HepG2 (cell line): ENCODE measurements around the gene TMEM219. TPM values are rescaled to one million over a fixed set of nuclear protein-coding genes. Genes with fewer than 3 reads are reported as not detected.

Source experiments
- ATF3 ChIP-seq: sonication (generic); formaldehyde crosslinking; IDR thresholded peaks from 2 replicates; pipeline ENCODE4 v1.4.0; 2020; ENCODE audit warnings: missing genetic modification reagents
- BHLHE40 ChIP-seq: IDR thresholded peaks from 2 replicates; pipeline ENCODE4 v1.6.1; 2011; ENCODE audit warnings: low read length, improper control_type of control experiment
- BORCS8-MEF2B ChIP-seq: sonication (generic); formaldehyde crosslinking; IDR thresholded peaks from 2 replicates; pipeline ENCODE4 v1.8.0; 2022; ENCODE audit warnings: mild to moderate bottlenecking, missing genetic modification reagents
- E2F1 ChIP-seq: sonication (generic); formaldehyde crosslinking; IDR thresholded peaks from 2 replicates; pipeline ENCODE4 v1.5.0; 2020; ENCODE audit warnings: missing genetic modification reagents
- GATAD1 ChIP-seq: IDR thresholded peaks from 2 replicates; pipeline ENCODE4 v1.6.1; 2016; ENCODE audit warnings: missing genetic modification reagents, missing compliant biosample characterization
- GZF1 ChIP-seq: sonication (generic); formaldehyde crosslinking; IDR thresholded peaks from 2 replicates; pipeline ENCODE4 v1.5.1; 2020; ENCODE audit warnings: mild to moderate bottlenecking, missing genetic modification reagents
- HOXA3 ChIP-seq: sonication (generic); formaldehyde crosslinking; IDR thresholded peaks from 2 replicates; pipeline ENCODE4 v1.5.0; 2020; ENCODE audit warnings: missing genetic modification reagents
- KAT2B ChIP-seq: fragments of 150-350 bp; IDR thresholded peaks from 2 replicates; pipeline ENCODE4 v1.6.1; 2014; ENCODE audit warnings: low read depth, low read length, borderline replicate concordance
- MAFF ChIP-seq: IDR thresholded peaks from 2 replicates; pipeline ENCODE4 v1.6.1; 2011; ENCODE audit warnings: low read depth, low read length, improper control_type of control experiment
- MTA1 ChIP-seq: sonication (generic); formaldehyde crosslinking; IDR thresholded peaks from 2 replicates; pipeline ENCODE4 v1.4.0; 2020; ENCODE audit warnings: missing genetic modification reagents, mild to moderate bottlenecking, borderline replicate concordance
- MXD4 ChIP-seq: IDR thresholded peaks from 2 replicates; pipeline ENCODE4 v1.6.1; 2016; ENCODE audit warnings: mild to moderate bottlenecking, missing biosample characterization, missing genetic modification reagents
- SRY ChIP-seq: sonication (generic); formaldehyde crosslinking; IDR thresholded peaks from 2 replicates; pipeline ENCODE4 v1.8.0; 2022; ENCODE audit warnings: mild to moderate bottlenecking, missing genetic modification reagents
- TIGD3 ChIP-seq: sonication (generic); formaldehyde crosslinking; IDR thresholded peaks from 2 replicates; pipeline ENCODE4 v1.5.1; 2020; ENCODE audit warnings: mild to moderate bottlenecking, missing genetic modification reagents, borderline replicate concordance
- U2AF2 ChIP-seq: fragments of 200-400 bp; formaldehyde crosslinking; IDR thresholded peaks from 2 replicates; pipeline ENCODE4 v1.6.1; 2017; ENCODE audit warnings: low read depth, mild to moderate bottlenecking, low read length
- YEATS2 ChIP-seq: sonication (generic); formaldehyde crosslinking; IDR thresholded peaks from 2 replicates; pipeline ENCODE4 v1.4.0; 2020; ENCODE audit warnings: missing genetic modification reagents, borderline replicate concordance
- ZBTB1 ChIP-seq: sonication (generic); formaldehyde crosslinking; IDR thresholded peaks from 2 replicates; pipeline ENCODE4 v1.4.0; 2020; ENCODE audit warnings: missing genetic modification reagents, borderline replicate concordance
- ZBTB20 ChIP-seq: sonication (generic); formaldehyde crosslinking; IDR thresholded peaks from 2 replicates; pipeline ENCODE4 v1.8.1; 2023; ENCODE audit warnings: missing genetic modification reagents, low read depth, mild to moderate bottlenecking, borderline replicate concordance
- ZFP41 ChIP-seq: sonication (generic); formaldehyde crosslinking; IDR thresholded peaks from 2 replicates; pipeline ENCODE4 v1.4.0; 2020; ENCODE audit warnings: mild to moderate bottlenecking, missing genetic modification reagents, borderline replicate concordance
- ZNF672 ChIP-seq: sonication (generic); formaldehyde crosslinking; IDR thresholded peaks from 2 replicates; pipeline ENCODE4 v1.8.1; 2022; ENCODE audit warnings: missing genetic modification reagents
- ZNF878 ChIP-seq: sonication (generic); formaldehyde crosslinking; IDR thresholded peaks from 2 replicates; pipeline ENCODE4 v1.8.1; 2023; ENCODE audit warnings: mild to moderate bottlenecking, missing genetic modification reagents, moderate library complexity
- polyA plus RNA-seq, 8 experiments: library from polyadenylated mRNA; depleted of rRNA in 3 of 8; stranded (reverse) in 7 of 8; unstranded in 1 of 8; fragments of >200 nt; fragmentation: Illumina TruSeq in 4 of 8; extraction: Trizol in 4 of 8; gene quantifications; 2 replicates each; pipeline versions ENCODE4 v1.2.1 to v1.2.3, GENCODE V29; 2011 to 2016; ENCODE audit warnings: low read depth in 4 of 8, missing spikeins in 1 of 8, mixed read lengths in 1 of 8; ENCODE audit not compliant: insufficient read depth in 1 of 8
- total RNA-seq, 5 experiments: library from RNA; depleted of rRNA; stranded (reverse); fragments of >200 nt; fragmentation: Illumina TruSeq; extraction: Trizol; gene quantifications; 2 replicates each; pipeline ENCODE4 v1.2.3, GENCODE V29; 2016; ENCODE audit warnings: low read depth in 1 of 5
- TF ChIP-seq, protein P1 (sequence below): sonication (generic); formaldehyde crosslinking; IDR thresholded peaks from 2 replicates; pipeline ENCODE4 v1.4.0; 2020; ENCODE audit warnings: mild to moderate bottlenecking, missing genetic modification reagents
- TF ChIP-seq, protein P2 (sequence below): IDR thresholded peaks from 2 replicates; pipeline ENCODE4 v1.6.1; 2012; ENCODE audit warnings: low read depth, low read length, improper control_type of control experiment
- TF ChIP-seq, protein P3 (sequence below): sonication (generic); formaldehyde crosslinking; IDR thresholded peaks from 2 replicates; pipeline ENCODE4 v1.5.0; 2020; ENCODE audit warnings: missing genetic modification reagents
- TF ChIP-seq, protein P4 (sequence below): sonication (generic); formaldehyde crosslinking; IDR thresholded peaks from 2 replicates; pipeline ENCODE4 v1.8.0; 2022; ENCODE audit warnings: low read depth, missing genetic modification reagents

Gene TMEM219
- total and polyA plus RNA-seq, 2 of the 13 experiments (the other 11 are each of a cell fraction or from before 2014, with no cell fraction given): 105 to 115 TPM

DNA sequence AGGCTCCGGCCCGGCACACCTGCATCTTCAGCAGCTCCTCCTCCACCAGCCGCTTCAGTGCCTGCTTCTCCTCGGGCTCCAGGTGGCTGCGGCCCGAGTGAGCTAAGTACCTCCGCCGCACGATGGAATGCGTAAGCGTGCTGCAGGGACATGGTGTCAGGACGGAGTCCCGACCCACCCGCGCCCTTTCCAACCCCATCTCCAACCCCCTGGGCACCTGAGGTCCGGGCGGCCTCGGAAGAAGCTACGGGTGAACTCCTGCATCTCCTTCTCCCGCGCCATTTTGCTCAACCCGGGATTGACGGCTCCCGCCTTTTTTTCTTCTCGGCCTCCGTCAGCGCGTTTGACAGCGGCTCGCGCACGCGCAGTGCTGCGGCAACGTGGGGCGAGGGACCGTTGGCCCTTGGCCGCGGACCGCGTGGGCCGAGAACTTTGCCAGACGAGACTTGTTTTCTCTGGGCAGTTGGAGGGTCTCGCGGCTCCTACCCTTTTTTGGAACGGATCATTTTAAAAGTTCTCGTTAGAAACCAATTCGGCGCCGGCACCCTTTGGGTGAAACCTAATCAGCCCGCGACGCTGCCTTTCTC, 33.5 kb downstream of the TMEM219 start, which contains the start of gene HIRIP3 (continued):
- no peak for TF ChIP-seq GATAD1 (CRISPR knock-in tag)
- no peak for TF ChIP-seq YEATS2 (CRISPR knock-in tag)
- no peak for TF ChIP-seq BHLHE40
- no peak for TF ChIP-seq ATF3 (CRISPR knock-in tag)
- TF ChIP-seq, protein P1, sequence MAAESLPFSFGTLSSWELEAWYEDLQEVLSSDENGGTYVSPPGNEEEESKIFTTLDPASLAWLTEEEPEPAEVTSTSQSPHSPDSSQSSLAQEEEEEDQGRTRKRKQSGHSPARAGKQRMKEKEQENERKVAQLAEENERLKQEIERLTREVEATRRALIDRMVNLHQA (CRISPR knock-in tag): no peak
- no peak for TF ChIP-seq GZF1 (CRISPR knock-in tag)
- no peak for TF ChIP-seq HOXA3 (CRISPR knock-in tag)
- TF ChIP-seq ZNF878 (CRISPR knock-in tag): no peak; the same call in 1 of the 2 replicates
- TF ChIP-seq KAT2B: no peak
- TF ChIP-seq BORCS8-MEF2B (CRISPR knock-in tag): peak; percentile 73; the same call in 1 of the 2 replicates
- TF ChIP-seq ZBTB20 (CRISPR knock-in tag): peak; percentile 48; the same call in 1 of the 2 replicates
- peak; percentile 82 for TF ChIP-seq TIGD3
- TF ChIP-seq ZBTB1 (CRISPR knock-in tag): no peak
- no peak for TF ChIP-seq ZNF672 (CRISPR knock-in tag)
- TF ChIP-seq, protein P2, sequence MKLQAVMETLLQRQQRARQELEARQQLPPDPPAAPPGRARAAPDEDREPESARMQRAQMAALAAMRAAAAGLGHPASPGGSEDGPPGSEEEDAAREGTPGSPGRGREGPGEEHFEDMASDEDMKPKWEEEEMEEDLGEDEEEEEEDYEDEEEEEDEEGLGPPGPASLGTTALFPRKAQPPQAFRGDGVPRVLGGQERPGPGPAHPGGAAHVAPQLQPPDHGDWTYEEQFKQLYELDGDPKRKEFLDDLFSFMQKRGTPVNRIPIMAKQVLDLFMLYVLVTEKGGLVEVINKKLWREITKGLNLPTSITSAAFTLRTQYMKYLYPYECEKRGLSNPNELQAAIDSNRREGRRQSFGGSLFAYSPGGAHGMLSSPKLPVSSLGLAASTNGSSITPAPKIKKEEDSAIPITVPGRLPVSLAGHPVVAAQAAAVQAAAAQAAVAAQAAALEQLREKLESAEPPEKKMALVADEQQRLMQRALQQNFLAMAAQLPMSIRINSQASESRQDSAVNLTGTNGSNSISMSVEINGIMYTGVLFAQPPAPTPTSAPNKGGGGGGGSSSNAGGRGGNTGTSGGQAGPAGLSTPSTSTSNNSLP: no peak
- peak; percentile 97 for TF ChIP-seq E2F1 (CRISPR knock-in tag)
- TF ChIP-seq MXD4 (CRISPR knock-in tag): no peak; the same call in none of the 2 replicates
- TF ChIP-seq SRY: no peak
- TF ChIP-seq, protein P3, sequence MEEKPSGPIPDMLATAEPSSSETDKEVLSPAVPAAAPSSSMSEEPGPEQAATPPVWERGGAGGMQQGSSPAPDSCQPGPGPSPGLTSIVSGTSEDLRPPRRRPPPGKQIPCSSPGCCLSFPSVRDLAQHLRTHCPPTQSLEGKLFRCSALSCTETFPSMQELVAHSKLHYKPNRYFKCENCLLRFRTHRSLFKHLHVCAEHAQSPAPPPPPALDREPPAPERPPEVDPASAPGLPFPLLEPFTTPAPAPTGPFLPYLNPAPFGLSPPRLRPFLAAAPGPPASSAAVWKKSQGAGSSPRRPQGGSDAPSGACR: no peak
- TF ChIP-seq U2AF2: no peak
- no peak; the same call in 1 of the 2 replicates for TF ChIP-seq MTA1 (CRISPR knock-in tag)
- no peak; the same call in 1 of the 2 replicates for TF ChIP-seq ZFP41 (CRISPR knock-in tag)
- TF ChIP-seq, protein P4, sequence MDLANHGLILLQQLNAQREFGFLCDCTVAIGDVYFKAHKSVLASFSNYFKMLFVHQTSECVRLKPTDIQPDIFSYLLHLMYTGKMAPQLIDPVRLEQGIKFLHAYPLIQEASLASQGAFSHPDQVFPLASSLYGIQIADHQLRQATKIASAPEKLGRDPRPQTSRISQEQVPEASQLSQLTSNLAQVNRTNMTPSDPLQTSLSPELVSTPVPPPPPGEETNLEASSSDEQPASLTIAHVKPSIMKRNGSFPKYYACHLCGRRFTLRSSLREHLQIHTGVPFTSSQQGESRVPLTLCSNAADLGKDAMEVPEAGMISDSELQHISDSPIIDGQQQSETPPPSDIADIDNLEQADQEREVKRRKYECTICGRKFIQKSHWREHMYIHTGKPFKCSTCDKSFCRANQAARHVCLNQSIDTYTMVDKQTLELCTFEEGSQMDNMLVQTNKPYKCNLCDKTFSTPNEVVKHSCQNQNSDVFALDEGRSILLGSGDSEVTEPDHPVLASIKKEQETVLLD (CRISPR knock-in tag): no peak
- no peak for TF ChIP-seq MAFF
